ENCODE results near the gene RAB4A.
"Not testable (repeated sequence)": the region's sequence is repeated elsewhere in the genome, so short reads cannot be mapped to it uniquely, and the experiment has no call there.

RAB4A gene

GRCh38 chr1:229323885-229324553, 53.1 kb downstream of the RAB4A start:
- Mint-ChIP-seq H3K27me3 (no peaks in the 10 kb centered on the region), H3K4me3 (no peak overlapping the region), H3K27ac (no peak overlapping the region), H3K36me3 (peaks cover 26% of the 10 kb centered on the region), H3K9me3 (no peaks in the 10 kb centered on the region), H3K4me1 (peaks cover 28% of the 10 kb centered on the region)
- no peak for ATAC-seq

GRCh38 chr1:229325401-229325800, 54.5 kb downstream of the RAB4A start:
- ATAC-seq = no peak
- Mint-ChIP-seq H3K9me3 (no peaks in the 10 kb centered on the region), H3K36me3 (peaks cover 26% of the 10 kb centered on the region), H3K4me3 (no peak overlapping the region), H3K4me1 (peaks cover 37% of the 10 kb centered on the region), H3K27me3 (no peaks in the 10 kb centered on the region), H3K27ac (peak overlapping the region; percentile 61)

DNA sequence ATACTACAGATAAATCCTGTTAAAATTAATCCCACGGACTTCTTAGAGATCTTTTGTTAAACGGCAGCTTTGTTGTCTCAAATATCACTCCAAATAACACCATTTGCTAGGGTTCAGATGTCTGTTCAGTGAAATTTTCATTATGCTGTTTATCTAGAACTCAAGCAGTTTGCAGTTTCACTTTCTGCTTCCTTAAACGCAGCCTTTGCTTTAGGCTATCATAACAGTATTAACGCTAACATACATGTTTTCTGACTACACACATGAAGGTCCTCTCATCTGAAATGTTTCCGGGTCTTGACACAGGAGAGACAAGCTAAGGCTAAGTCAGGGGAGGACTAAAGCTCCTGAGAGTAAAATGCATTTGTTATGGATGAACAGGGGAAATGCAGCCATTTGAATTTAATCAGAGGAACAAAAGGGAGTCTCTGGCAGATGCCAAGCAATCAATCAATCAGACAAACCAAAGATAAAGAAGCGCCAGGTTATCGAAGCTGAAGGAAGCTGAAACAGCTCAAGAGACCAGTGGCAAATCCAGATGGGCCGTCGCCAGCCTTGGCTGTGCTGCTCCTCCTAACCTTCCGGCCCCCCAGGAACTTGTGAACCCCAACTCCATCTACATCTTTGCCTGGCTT, 55.1 kb downstream of the RAB4A start:
- Mint-ChIP-seq H3K27ac (peak overlapping the region; percentile 61), H3K27me3 (no peaks in the 10 kb centered on the region), H3K36me3 (peaks cover 27% of the 10 kb centered on the region), H3K4me1 (peaks cover 38% of the 10 kb centered on the region), H3K9me3 (no peaks in the 10 kb centered on the region), H3K4me3 (no peak overlapping the region)
- ATAC-seq = no peak

GRCh38 chr1:229326601-229327000, 55.7 kb downstream of the RAB4A start:
- no peak overlapping the region for H3K4me3 Mint-ChIP-seq
- no peaks in the 10 kb centered on the region for H3K9me3 Mint-ChIP-seq
- H3K27me3 Mint-ChIP-seq = no peaks in the 10 kb centered on the region
- no peak for ATAC-seq
- peaks cover 27% of the 10 kb centered on the region for H3K36me3 Mint-ChIP-seq
- H3K27ac Mint-ChIP-seq = peak overlapping the region; percentile 61
- H3K4me1 Mint-ChIP-seq = peaks cover 38% of the 10 kb centered on the region

GRCh38 chr1:229327765-229328164, 56.9 kb downstream of the RAB4A start:
- peak; percentile 67 for ATAC-seq
- Mint-ChIP-seq H3K27ac (peak overlapping the region; percentile 72), H3K4me3 (peak overlapping the region; percentile 52), H3K4me1 (peaks cover 38% of the 10 kb centered on the region), H3K36me3 (peaks cover 27% of the 10 kb centered on the region)
- H3K9me3 Mint-ChIP-seq, H3K27me3 Mint-ChIP-seq: not testable (repeated sequence)

- peak; percentile 89 for ATAC-seq
- no peak overlapping the region for H3K4me3 Mint-ChIP-seq
- peak overlapping the region; percentile 72 for H3K27ac Mint-ChIP-seq
- no peaks in the 10 kb centered on the region for H3K27me3 Mint-ChIP-seq
- no peaks in the 10 kb centered on the region for H3K9me3 Mint-ChIP-seq
- H3K36me3 Mint-ChIP-seq = peaks cover 26% of the 10 kb centered on the region
- peaks cover 38% of the 10 kb centered on the region for H3K4me1 Mint-ChIP-seq
These were observed 57.9 kb downstream of the RAB4A start for GRCh38 chr1:229328598-229329362.

DNA sequence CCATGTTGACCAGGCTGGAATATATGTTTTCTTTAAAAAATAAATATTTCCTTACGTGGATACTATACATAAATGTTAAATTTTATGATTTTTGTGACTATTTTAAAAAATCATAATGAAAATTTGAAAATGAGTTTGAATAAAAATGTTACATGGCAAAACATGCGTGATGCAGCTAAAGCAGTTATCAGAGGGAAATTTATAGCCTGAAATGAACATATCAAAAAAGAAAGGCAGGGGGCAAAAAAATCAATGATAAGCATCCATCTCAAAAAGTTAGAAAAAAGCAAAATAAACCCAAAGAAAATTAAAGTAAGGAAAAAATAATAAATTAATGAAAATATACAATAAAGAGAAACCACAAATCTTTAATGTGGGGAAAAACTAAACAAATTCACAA, 63.4 kb downstream of the RAB4A start:
- no peak for ATAC-seq
- H3K27me3 Mint-ChIP-seq = no peaks in the 10 kb centered on the region
- H3K27ac Mint-ChIP-seq = no peak overlapping the region
- peaks cover 2% of the 10 kb centered on the region for H3K9me3 Mint-ChIP-seq
- H3K4me1 Mint-ChIP-seq = peaks cover 29% of the 10 kb centered on the region
- H3K4me3 Mint-ChIP-seq = no peak overlapping the region
- H3K36me3 Mint-ChIP-seq = peaks cover 25% of the 10 kb centered on the region

GRCh38 chr1:229334716-229335115, 63.8 kb downstream of the RAB4A start:
- Mint-ChIP-seq H3K27me3 (no peaks in the 10 kb centered on the region), H3K4me3 (no peak overlapping the region), H3K27ac (no peak overlapping the region), H3K4me1 (peaks cover 32% of the 10 kb centered on the region), H3K9me3 (peaks cover 2% of the 10 kb centered on the region), H3K36me3 (peaks cover 22% of the 10 kb centered on the region)
- ATAC-seq = no peak

DNA sequence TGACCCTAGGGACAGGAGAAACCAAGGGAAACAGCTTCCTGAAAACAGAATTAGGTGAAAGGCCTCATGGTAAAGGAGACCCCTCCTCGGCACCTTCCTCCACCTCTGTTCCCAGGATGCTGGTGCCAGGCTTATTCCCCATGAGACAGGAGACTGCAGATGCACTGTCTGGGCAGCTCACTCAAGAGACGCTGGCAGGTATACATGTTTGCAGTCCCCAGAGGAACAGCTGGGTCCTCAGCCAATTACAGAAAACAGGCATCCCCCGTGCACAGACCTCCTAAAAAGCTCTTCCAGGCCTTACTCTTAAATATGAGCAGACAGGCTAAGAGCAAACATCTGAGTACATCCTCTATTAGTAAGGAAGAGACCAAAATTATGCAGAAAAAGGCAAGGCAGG, 65.4 kb downstream of the RAB4A start:
- no peak overlapping the region for H3K27ac Mint-ChIP-seq
- peaks cover 17% of the 10 kb centered on the region for H3K36me3 Mint-ChIP-seq
- H3K9me3 Mint-ChIP-seq = peaks cover 2% of the 10 kb centered on the region

GRCh38 chr1:229339086-229339485, 68.2 kb downstream of the RAB4A start:
- Mint-ChIP-seq H3K9me3 (peaks cover 2% of the 10 kb centered on the region), H3K36me3 (peaks cover 16% of the 10 kb centered on the region), H3K4me1 (peaks cover 53% of the 10 kb centered on the region), H3K4me3 (no peak overlapping the region), H3K27me3 (no peaks in the 10 kb centered on the region), H3K27ac (no peak overlapping the region)
- ATAC-seq = no peak

More for the DNA sequence above, 65.4 kb downstream of the RAB4A start:
- H3K4me3 Mint-ChIP-seq = no peak overlapping the region
- H3K4me1 Mint-ChIP-seq = peaks cover 42% of the 10 kb centered on the region
- ATAC-seq = no peak
- H3K27me3 Mint-ChIP-seq = no peaks in the 10 kb centered on the region

DNA sequence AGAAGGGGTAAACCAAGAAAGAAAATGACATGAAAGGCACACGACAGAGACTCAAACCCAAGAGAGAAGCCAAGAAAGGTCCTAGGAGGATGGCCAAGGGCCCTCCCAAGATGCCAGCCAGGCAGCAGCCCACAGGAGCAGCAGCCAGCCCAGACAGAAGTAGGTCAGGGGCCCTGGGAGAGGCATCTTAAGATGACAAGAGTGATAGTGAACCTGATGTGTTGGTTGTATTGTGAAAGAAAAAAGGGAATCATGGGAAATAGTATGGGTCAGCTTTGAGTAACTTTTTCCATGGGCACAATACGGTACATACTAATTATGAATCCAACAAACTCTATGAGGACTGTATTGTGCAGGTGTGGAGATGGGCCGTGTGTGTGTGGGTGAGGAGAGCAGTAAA, 68.6 kb downstream of the RAB4A start:
- no peaks in the 10 kb centered on the region for H3K9me3 Mint-ChIP-seq
- H3K4me3 Mint-ChIP-seq = no peak overlapping the region
- peaks cover 12% of the 10 kb centered on the region for H3K36me3 Mint-ChIP-seq
- H3K27ac Mint-ChIP-seq = no peak overlapping the region
- no peak for ATAC-seq
- peaks cover 53% of the 10 kb centered on the region for H3K4me1 Mint-ChIP-seq
- H3K27me3 Mint-ChIP-seq = peaks cover under 1% of the 10 kb centered on the region

DNA sequence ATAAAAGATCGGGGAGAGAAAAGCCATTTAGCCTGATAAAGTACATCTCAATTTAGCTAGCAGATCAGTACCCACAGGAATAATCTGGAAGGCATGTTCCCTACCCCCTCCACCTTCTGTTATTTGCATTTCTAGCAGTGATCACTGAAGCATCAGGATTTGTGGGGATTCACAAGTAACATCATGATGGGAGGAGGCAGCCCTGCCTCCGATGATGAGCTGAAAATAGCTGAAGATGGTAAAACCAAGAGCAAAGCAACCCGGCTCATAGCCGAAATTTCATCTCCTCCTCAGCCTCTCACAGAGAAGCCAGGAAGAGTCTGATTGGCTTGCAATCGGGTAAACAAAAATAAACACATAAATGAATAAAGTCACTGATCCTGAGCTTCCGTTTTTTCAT, 69.6 kb downstream of the RAB4A start:
- peaks cover 53% of the 10 kb centered on the region for H3K4me1 Mint-ChIP-seq
- H3K4me3 Mint-ChIP-seq = peak overlapping the region; percentile 56
- H3K9me3 Mint-ChIP-seq = peaks cover 3% of the 10 kb centered on the region
- no peak for ATAC-seq
- H3K27ac Mint-ChIP-seq = no peak overlapping the region
- peaks cover 10% of the 10 kb centered on the region for H3K27me3 Mint-ChIP-seq
- H3K36me3 Mint-ChIP-seq = peaks cover 2% of the 10 kb centered on the region

- Mint-ChIP-seq H3K4me1 (peaks cover 53% of the 10 kb centered on the region), H3K4me3 (peak overlapping the region; percentile 89), H3K36me3 (no peaks in the 10 kb centered on the region), H3K27ac (peak overlapping the region; percentile 90), H3K9me3 (peaks cover 3% of the 10 kb centered on the region), H3K27me3 (peaks cover 25% of the 10 kb centered on the region)
- peak; percentile 92 for ATAC-seq
These were observed 71.1 kb downstream of the RAB4A start for GRCh38 chr1:229341774-229342655.

DNA sequence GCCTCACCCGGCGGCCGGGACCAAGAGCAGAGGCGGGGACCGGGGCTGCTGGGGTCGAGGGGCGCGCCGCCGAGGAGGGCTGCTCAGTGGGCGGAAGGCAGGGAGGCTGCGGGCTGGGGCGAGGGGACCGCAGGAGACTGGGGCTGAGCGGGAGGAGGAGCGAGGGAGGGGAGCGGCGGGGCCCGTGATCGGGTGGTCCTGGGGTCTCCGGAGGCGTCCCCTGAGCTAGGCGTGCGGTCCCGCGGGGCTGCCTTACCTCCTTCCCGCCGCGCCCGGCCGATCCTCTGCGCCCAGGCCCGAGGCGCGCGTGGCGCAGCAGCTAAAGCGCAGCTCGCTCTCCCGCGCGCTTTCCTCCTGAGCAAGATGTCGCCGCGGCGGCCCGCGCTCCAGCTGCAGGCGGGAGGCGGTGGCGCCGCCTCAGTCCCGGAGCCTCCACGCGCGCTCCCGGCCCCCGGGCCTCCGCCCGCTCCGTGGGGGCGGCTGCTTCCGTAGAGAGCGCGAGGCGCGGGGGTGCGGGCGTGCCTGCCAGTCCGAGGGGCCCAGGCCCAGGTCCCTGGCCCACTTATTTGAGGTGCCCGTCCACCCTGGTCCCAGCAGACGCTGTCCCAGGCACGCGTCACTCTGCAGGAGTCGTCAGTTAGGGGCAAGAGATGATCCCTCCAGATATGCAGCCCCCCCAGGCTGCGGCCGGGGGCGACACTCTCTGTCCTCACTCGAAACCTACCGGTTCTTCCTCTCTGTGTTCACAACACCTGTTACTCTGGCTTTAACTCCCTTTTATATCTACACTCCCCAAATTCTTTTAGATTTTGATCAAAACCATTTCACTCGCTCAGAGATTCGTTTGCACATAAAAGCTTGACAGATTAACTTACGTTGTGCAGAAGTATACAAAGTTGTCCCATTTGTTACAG, 72.0 kb downstream of the RAB4A start, which contains the start of gene CCSAP:
TSS of gene CCSAP (minus strand) at position 392 of the 914 bp plus-strand sequence. CDS start 582 bp downstream, outside the sequence.
- ATAC-seq = peak; percentile 70
- Mint-ChIP-seq H3K27me3 (peaks cover 25% of the 10 kb centered on the region), H3K36me3 (no peaks in the 10 kb centered on the region), H3K9me3 (peaks cover 3% of the 10 kb centered on the region), H3K4me1 (peaks cover 44% of the 10 kb centered on the region), H3K27ac (peak within 1 kb of the TSS; percentile 90), H3K4me3 (peak within 1 kb of the TSS; percentile 89)

All from stimulated activated memory B cell treated with anti-CD40 and anti-IgM and Interleukin-4, amounts not matched to agents 10 μg/mL and 1 μg/mL and 100 μg/mL, for 72 hours (primary cell).